H9 (cell line): ENCODE measurements around the gene IFNA21. TPM values are rescaled to one million over a fixed set of nuclear protein-coding genes. Genes with fewer than 3 reads are reported as not detected.
A peak's percentile ranks its signal among the peaks of the same experiment; 100 is the strongest.
"Not testable (repeated sequence)": the region's sequence is repeated elsewhere in the genome, so short reads cannot be mapped to it uniquely, and the experiment has no call there.

Experiments used
- DNase-seq: peaks from one replicate; pipeline ENCODE4 v3.0.0-alpha.2; 2017
- H2AFZ ChIP-seq: one replicate; pipeline ENCODE4 v1.6.1; 2013; ENCODE audit warnings: mild to moderate bottlenecking, low read length, control low read depth, moderate library complexity
- H2AK5ac ChIP-seq: 2 replicates; pipeline ENCODE4 v1.6.1; 2013; ENCODE audit warnings: low read length, control low read depth, mixed read lengths; ENCODE audit not compliant: insufficient read length
- H2BK120ac ChIP-seq: one replicate; pipeline ENCODE4 v1.6.1; 2013; ENCODE audit warnings: low read depth, mild to moderate bottlenecking, low read length, control low read depth, inconsistent platforms; ENCODE audit not compliant: poor library complexity, severe bottlenecking
- H2BK12ac ChIP-seq: 2 replicates; pipeline ENCODE4 v1.6.1; 2013; ENCODE audit warnings: low read length, control low read depth, mixed read lengths, low read depth; ENCODE audit not compliant: insufficient read length
- H2BK15ac ChIP-seq: 2 replicates; pipeline ENCODE4 v1.6.1; 2013; ENCODE audit warnings: low read depth, low read length, control low read depth
- H2BK20ac ChIP-seq: one replicate; pipeline ENCODE4 v1.6.1; 2013; ENCODE audit warnings: low read depth, mild to moderate bottlenecking, low read length, control low read depth, inconsistent platforms; ENCODE audit not compliant: poor library complexity, severe bottlenecking
- H2BK5ac ChIP-seq: 2 replicates; pipeline ENCODE4 v1.6.1; 2013; ENCODE audit warnings: low read length, control low read depth, mixed read lengths; ENCODE audit not compliant: insufficient read length
- H3K14ac ChIP-seq: 2 replicates; pipeline ENCODE4 v1.6.1; 2013; ENCODE audit warnings: low read length, control low read depth; ENCODE audit not compliant: insufficient read depth
- H3K18ac ChIP-seq: 2 replicates; pipeline ENCODE4 v1.6.1; 2013; ENCODE audit warnings: low read depth, mild to moderate bottlenecking, mixed read lengths, low read length, control low read depth; ENCODE audit not compliant: insufficient read length
- H3K23ac ChIP-seq: 2 replicates; pipeline ENCODE4 v1.6.1; 2013; ENCODE audit warnings: low read length, control low read depth, mixed read lengths, low read depth; ENCODE audit not compliant: insufficient read length
- H3K23me2 ChIP-seq: 2 replicates; pipeline ENCODE4 v1.6.1; 2013; ENCODE audit warnings: low read depth, mild to moderate bottlenecking, mixed read lengths, low read length, control low read depth; ENCODE audit not compliant: insufficient read length, poor library complexity, severe bottlenecking
- H3K27ac ChIP-seq: 2 replicates; pipeline ENCODE4 v1.5.1; 2013; ENCODE audit warnings: low read length, control low read depth, mixed read lengths, low read depth; ENCODE audit not compliant: insufficient read length
- H3K27me3 ChIP-seq: 2 replicates; pipeline ENCODE4 v1.6.1; 2013; ENCODE audit warnings: low read length, control low read depth, inconsistent platforms; ENCODE audit not compliant: insufficient read depth
- H3K4ac ChIP-seq: 2 replicates; pipeline ENCODE4 v1.6.1; 2013; ENCODE audit warnings: low read depth, mild to moderate bottlenecking, control low read depth, inconsistent platforms, low read length, moderate library complexity
- H3K4me1 ChIP-seq: 2 replicates; pipeline ENCODE4 v1.6.1; 2013; ENCODE audit warnings: low read length, control low read depth, inconsistent platforms; ENCODE audit not compliant: insufficient read depth
- H3K4me2 ChIP-seq: 2 replicates; pipeline ENCODE4 v1.6.1; 2013; ENCODE audit warnings: low read length, control low read depth, mixed read lengths; ENCODE audit not compliant: insufficient read length, insufficient read depth
- H3K56ac ChIP-seq: 2 replicates; pipeline ENCODE4 v1.6.1; 2013; ENCODE audit warnings: low read depth, mild to moderate bottlenecking, mixed read lengths, low read length, control low read depth; ENCODE audit not compliant: insufficient read length
- H3K79me1 ChIP-seq: 2 replicates; pipeline ENCODE4 v1.6.1; 2013; ENCODE audit warnings: low read depth, mild to moderate bottlenecking, moderate library complexity, low read length, control low read depth, inconsistent platforms; ENCODE audit not compliant: insufficient read depth, poor library complexity, severe bottlenecking
- H3K79me2 ChIP-seq: 2 replicates; pipeline ENCODE4 v1.6.1; 2013; ENCODE audit warnings: low read length, control low read depth, inconsistent platforms; ENCODE audit not compliant: insufficient read depth
- H3K9ac ChIP-seq: 2 replicates; pipeline ENCODE4 v1.6.1; 2013; ENCODE audit warnings: low read length, control low read depth, mixed read lengths; ENCODE audit not compliant: insufficient read length; ENCODE audit errors: extremely low read depth
- H3K9me3 ChIP-seq: one replicate; pipeline ENCODE4 v1.6.1; 2013; ENCODE audit warnings: low read depth, low read length, inconsistent platforms; ENCODE audit not compliant: control insufficient read depth
- H3T11ph ChIP-seq: one replicate; pipeline ENCODE4 v1.6.1; 2013; ENCODE audit warnings: mild to moderate bottlenecking, low read length, control low read depth, inconsistent platforms
- H4K20me1 ChIP-seq: one replicate; pipeline ENCODE4 v1.6.1; 2013; ENCODE audit not compliant: control insufficient read depth, insufficient read length, insufficient read depth
- H4K5ac ChIP-seq: 2 replicates; pipeline ENCODE4 v1.6.1; 2013; ENCODE audit warnings: low read depth, mild to moderate bottlenecking, mixed read lengths, low read length, control low read depth; ENCODE audit not compliant: insufficient read length
- H4K8ac ChIP-seq: replicated peaks from 2 replicates; pipeline ENCODE4 v1.6.1; 2013; ENCODE audit warnings: low read length, control low read depth, mixed read lengths, low read depth; ENCODE audit not compliant: insufficient read length
- H4K91ac ChIP-seq: 2 replicates; pipeline ENCODE4 v1.6.1; 2013; ENCODE audit warnings: low read depth, mild to moderate bottlenecking, moderate library complexity, mixed read lengths, low read length, control low read depth; ENCODE audit not compliant: insufficient read length
- H3K27ac Mint-ChIP-seq, 3 experiments: 2 replicates in 2 of 3; 3 replicates in 1 of 3; pipeline ENCODE4 v1.8.0; 2020 to 2021; ENCODE audit warnings: mixed read lengths in 3 of 3, mild to moderate bottlenecking in 1 of 3, moderate library complexity in 1 of 3
- H3K27me3 Mint-ChIP-seq: 2 replicates; pipeline ENCODE4 v1.8.0; 2021; ENCODE audit warnings: low read depth, mild to moderate bottlenecking, moderate library complexity, mixed read lengths
- H3K36me3 Mint-ChIP-seq, 3 experiments: 2 replicates in 2 of 3; 3 replicates in 1 of 3; pipeline ENCODE4 v1.8.0; 2020 to 2021; ENCODE audit warnings: low read depth in 3 of 3, mixed read lengths in 3 of 3; ENCODE audit not compliant: insufficient read depth in 1 of 3
- H3K4me1 Mint-ChIP-seq, 2 experiments: 2 replicates each; pipeline ENCODE4 v1.8.0; 2020; ENCODE audit warnings: mixed read lengths in 2 of 2
- H3K4me3 Mint-ChIP-seq, 2 experiments: 2 replicates in 1 of 2; 3 replicates in 1 of 2; pipeline ENCODE4 v1.8.0; 2020 to 2021; ENCODE audit warnings: mild to moderate bottlenecking in 2 of 2, mixed read lengths in 2 of 2, moderate library complexity in 1 of 2
- H3K9me3 Mint-ChIP-seq, 2 experiments: 2 replicates in 1 of 2; 3 replicates in 1 of 2; pipeline ENCODE4 v1.8.0; 2020; ENCODE audit warnings: mild to moderate bottlenecking in 2 of 2, mixed read lengths in 2 of 2, moderate library complexity in 1 of 2
- WGBS: extraction: QIAGEN DNeasy Blood & Tissue Kit; methylation state at CpG from one replicate; pipeline ENCODE4 v1.1.7; 2013; ENCODE audit warnings: missing lambda C conversion rate, low lambda C conversion rate, mixed read lengths; ENCODE audit not compliant: insufficient read length; ENCODE audit errors: extremely low coverage; 5-methylcytosine and 5-hydroxymethylcytosine counted together
- total RNA-seq: library from RNA; stranded (reverse); gene quantifications from 2 replicates; pipeline ENCODE4 v1.2.1, GENCODE V29; 2021

The IFNA21 gene
- total RNA-seq, 1 experiment from 2014 or later, result not detected

- not testable (repeated sequence) for H2AFZ ChIP-seq, H3K18ac ChIP-seq, H2AK5ac ChIP-seq, H3K56ac ChIP-seq, H3K36me3 Mint-ChIP-seq, H3K9me3 Mint-ChIP-seq, H3K79me1 ChIP-seq, H3K79me2 ChIP-seq, H3K9me3 ChIP-seq, H3K27ac ChIP-seq, H3K4ac ChIP-seq, H3K4me1 Mint-ChIP-seq, H4K91ac ChIP-seq, H2BK12ac ChIP-seq, H3K27me3 ChIP-seq, H2BK120ac ChIP-seq, H3K27me3 Mint-ChIP-seq, H4K20me1 ChIP-seq, H2BK5ac ChIP-seq, H4K5ac ChIP-seq, H3K4me1 ChIP-seq, H3K14ac ChIP-seq, H4K8ac ChIP-seq, H3T11ph ChIP-seq, H3K4me2 ChIP-seq, H3K23ac ChIP-seq, H2BK20ac ChIP-seq, H3K9ac ChIP-seq, H3K23me2 ChIP-seq, H2BK15ac ChIP-seq, H3K27ac Mint-ChIP-seq, H3K4me3 Mint-ChIP-seq
- no CpG with 5 or more reads among the region's 2 CpGs for WGBS
- DNase-seq, result peak; percentile 9
These were observed 44.3 kb upstream of the IFNA21 start for GRCh38 chr9:21210782-21211181.
